ENCODE data around the gene ASB8.

DNA sequence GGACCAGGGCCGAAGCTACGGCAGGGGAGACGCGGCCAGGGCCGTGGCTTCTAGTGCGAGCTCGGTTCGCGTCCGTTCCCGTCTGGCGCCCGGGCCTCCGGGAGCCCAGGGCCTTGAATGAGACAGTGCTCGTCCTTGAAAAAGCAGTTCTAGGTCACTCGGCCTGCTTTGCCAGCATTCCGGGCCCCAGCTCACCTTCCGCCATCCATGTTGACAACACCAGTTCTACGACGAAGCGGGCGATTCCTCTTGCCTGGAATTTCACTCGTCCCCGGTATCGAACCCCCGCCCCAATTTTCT, 41.3 kb upstream of the ASB8 start:
- TF ChIP-seq, protein P1, sequence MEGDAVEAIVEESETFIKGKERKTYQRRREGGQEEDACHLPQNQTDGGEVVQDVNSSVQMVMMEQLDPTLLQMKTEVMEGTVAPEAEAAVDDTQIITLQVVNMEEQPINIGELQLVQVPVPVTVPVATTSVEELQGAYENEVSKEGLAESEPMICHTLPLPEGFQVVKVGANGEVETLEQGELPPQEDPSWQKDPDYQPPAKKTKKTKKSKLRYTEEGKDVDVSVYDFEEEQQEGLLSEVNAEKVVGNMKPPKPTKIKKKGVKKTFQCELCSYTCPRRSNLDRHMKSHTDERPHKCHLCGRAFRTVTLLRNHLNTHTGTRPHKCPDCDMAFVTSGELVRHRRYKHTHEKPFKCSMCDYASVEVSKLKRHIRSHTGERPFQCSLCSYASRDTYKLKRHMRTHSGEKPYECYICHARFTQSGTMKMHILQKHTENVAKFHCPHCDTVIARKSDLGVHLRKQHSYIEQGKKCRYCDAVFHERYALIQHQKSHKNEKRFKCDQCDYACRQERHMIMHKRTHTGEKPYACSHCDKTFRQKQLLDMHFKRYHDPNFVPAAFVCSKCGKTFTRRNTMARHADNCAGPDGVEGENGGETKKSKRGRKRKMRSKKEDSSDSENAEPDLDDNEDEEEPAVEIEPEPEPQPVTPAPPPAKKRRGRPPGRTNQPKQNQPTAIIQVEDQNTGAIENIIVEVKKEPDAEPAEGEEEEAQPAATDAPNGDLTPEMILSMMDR (IDR thresholded peaks at IDR 0.05) = no peak
- no peak for TF ChIP-seq MAZ (IDR thresholded peaks at IDR 0.05; ENCODE audit: borderline replicate concordance, low read depth, low read length)
- no peak for TF ChIP-seq CBX2 (IDR thresholded peaks at IDR 0.05; ENCODE audit: borderline replicate concordance, low read depth)
- no peak for TF ChIP-seq POLR2A (IDR thresholded peaks at IDR 0.05; ENCODE audit: low read length)
- TF ChIP-seq, protein P2, sequence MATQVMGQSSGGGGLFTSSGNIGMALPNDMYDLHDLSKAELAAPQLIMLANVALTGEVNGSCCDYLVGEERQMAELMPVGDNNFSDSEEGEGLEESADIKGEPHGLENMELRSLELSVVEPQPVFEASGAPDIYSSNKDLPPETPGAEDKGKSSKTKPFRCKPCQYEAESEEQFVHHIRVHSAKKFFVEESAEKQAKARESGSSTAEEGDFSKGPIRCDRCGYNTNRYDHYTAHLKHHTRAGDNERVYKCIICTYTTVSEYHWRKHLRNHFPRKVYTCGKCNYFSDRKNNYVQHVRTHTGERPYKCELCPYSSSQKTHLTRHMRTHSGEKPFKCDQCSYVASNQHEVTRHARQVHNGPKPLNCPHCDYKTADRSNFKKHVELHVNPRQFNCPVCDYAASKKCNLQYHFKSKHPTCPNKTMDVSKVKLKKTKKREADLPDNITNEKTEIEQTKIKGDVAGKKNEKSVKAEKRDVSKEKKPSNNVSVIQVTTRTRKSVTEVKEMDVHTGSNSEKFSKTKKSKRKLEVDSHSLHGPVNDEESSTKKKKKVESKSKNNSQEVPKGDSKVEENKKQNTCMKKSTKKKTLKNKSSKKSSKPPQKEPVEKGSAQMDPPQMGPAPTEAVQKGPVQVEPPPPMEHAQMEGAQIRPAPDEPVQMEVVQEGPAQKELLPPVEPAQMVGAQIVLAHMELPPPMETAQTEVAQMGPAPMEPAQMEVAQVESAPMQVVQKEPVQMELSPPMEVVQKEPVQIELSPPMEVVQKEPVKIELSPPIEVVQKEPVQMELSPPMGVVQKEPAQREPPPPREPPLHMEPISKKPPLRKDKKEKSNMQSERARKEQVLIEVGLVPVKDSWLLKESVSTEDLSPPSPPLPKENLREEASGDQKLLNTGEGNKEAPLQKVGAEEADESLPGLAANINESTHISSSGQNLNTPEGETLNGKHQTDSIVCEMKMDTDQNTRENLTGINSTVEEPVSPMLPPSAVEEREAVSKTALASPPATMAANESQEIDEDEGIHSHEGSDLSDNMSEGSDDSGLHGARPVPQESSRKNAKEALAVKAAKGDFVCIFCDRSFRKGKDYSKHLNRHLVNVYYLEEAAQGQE (IDR thresholded peaks at IDR 0.05) = no peak
- TF ChIP-seq RAD21 (conservative IDR thresholded peaks at IDR 0.05 in 1 of 2, IDR thresholded peaks at IDR 0.05 in 1 of 2) = no peak
- TF ChIP-seq SMC3 (IDR thresholded peaks at IDR 0.05) = no peak
- TF ChIP-seq CEBPB (IDR thresholded peaks at IDR 0.05) = no peak
- TF ChIP-seq HDAC2 (IDR thresholded peaks at IDR 0.05) = no peak

Measured in A549 (cell line).